ENCODE results near the gene LRRC10B.
"Not testable (repeated sequence)": the region's sequence is repeated elsewhere in the genome, so short reads cannot be mapped to it uniquely, and the experiment has no call there.

Gene LRRC10B
- long read RNA-seq, result 0 reads

DNA sequence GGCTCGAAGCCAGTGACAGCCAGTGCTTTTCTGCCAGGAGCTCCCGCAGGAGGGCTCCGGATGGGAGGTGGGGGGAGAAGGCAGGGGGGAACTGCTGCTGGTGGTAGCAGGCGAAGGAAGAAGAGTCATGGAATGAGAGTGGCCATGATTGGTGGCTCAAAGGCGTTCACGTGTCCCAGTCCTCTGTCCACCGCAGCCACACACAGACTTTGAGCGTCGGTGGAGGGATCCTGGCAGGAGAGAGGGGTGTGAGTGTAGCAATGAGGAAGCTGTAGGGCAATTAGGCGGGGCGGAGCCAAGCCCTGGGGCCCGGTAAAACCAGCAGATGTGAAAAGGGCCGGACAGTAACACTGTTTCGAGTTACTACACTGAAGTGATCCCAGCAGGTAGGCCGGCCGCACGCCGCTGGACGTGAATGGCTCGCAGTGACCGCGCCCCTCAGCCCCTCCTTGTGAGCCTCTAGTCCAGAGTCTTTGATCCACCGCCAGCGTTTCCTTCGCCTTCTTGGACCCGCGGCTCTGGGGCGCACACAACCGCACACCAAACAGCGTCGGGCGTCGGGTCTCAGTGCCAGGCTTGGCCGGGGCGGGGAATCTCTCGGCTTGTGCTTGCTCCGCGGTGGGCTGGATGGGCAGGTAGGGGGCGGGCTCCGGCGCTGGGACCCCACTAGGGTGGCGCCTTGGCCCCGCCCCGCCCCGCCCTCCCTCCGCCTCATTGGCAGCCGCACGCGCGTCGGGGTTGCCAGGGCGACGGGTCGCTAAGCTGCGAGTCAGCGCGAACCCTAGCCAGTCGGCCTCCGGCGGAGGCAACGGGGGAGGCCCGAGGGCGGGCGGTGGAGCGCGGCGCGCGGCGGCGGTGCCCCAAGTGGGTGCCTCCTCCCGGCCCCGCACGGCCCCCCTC lies at the start of gene LRRC10B:
TSS of gene LRRC10B (plus strand) at position 788 of the 900 bp plus-strand sequence. CDS start 250 bp downstream, outside the sequence.
- TF ChIP-seq, protein P1, sequence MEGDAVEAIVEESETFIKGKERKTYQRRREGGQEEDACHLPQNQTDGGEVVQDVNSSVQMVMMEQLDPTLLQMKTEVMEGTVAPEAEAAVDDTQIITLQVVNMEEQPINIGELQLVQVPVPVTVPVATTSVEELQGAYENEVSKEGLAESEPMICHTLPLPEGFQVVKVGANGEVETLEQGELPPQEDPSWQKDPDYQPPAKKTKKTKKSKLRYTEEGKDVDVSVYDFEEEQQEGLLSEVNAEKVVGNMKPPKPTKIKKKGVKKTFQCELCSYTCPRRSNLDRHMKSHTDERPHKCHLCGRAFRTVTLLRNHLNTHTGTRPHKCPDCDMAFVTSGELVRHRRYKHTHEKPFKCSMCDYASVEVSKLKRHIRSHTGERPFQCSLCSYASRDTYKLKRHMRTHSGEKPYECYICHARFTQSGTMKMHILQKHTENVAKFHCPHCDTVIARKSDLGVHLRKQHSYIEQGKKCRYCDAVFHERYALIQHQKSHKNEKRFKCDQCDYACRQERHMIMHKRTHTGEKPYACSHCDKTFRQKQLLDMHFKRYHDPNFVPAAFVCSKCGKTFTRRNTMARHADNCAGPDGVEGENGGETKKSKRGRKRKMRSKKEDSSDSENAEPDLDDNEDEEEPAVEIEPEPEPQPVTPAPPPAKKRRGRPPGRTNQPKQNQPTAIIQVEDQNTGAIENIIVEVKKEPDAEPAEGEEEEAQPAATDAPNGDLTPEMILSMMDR (IDR thresholded peaks at IDR 0.05; ENCODE audit: insufficient read depth, low read length), result no peak
- TF ChIP-seq, protein P2, sequence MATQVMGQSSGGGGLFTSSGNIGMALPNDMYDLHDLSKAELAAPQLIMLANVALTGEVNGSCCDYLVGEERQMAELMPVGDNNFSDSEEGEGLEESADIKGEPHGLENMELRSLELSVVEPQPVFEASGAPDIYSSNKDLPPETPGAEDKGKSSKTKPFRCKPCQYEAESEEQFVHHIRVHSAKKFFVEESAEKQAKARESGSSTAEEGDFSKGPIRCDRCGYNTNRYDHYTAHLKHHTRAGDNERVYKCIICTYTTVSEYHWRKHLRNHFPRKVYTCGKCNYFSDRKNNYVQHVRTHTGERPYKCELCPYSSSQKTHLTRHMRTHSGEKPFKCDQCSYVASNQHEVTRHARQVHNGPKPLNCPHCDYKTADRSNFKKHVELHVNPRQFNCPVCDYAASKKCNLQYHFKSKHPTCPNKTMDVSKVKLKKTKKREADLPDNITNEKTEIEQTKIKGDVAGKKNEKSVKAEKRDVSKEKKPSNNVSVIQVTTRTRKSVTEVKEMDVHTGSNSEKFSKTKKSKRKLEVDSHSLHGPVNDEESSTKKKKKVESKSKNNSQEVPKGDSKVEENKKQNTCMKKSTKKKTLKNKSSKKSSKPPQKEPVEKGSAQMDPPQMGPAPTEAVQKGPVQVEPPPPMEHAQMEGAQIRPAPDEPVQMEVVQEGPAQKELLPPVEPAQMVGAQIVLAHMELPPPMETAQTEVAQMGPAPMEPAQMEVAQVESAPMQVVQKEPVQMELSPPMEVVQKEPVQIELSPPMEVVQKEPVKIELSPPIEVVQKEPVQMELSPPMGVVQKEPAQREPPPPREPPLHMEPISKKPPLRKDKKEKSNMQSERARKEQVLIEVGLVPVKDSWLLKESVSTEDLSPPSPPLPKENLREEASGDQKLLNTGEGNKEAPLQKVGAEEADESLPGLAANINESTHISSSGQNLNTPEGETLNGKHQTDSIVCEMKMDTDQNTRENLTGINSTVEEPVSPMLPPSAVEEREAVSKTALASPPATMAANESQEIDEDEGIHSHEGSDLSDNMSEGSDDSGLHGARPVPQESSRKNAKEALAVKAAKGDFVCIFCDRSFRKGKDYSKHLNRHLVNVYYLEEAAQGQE (IDR thresholded peaks at IDR 0.05; ENCODE audit: insufficient replicate concordance, low read depth), result no peak
- TF ChIP-seq GABPA (IDR thresholded peaks at IDR 0.05; ENCODE audit: low read depth) (no peak), POLR2AphosphoS5 (IDR thresholded peaks at IDR 0.05; ENCODE audit: low read depth) (no peak), SPI1 (IDR thresholded peaks at IDR 0.05; ENCODE audit: borderline replicate concordance, low read depth) (no peak)
- no peak within 1 kb of the TSS for H3K27ac ChIP-seq (replicated peaks)
- H3K27me3 ChIP-seq (ENCODE audit: insufficient read depth, poor library complexity, severe bottlenecking), result peaks cover 31% of the 10 kb centered on the region
- H3K4me3 ChIP-seq (replicated peaks; ENCODE audit: insufficient read depth, low read length), result peak within 1 kb of the TSS; percentile 10
- DNase-seq (ENCODE audit: low read depth in 1 of 2, low spot score in 1 of 2), result peak; percentile 53 to 57

DNA sequence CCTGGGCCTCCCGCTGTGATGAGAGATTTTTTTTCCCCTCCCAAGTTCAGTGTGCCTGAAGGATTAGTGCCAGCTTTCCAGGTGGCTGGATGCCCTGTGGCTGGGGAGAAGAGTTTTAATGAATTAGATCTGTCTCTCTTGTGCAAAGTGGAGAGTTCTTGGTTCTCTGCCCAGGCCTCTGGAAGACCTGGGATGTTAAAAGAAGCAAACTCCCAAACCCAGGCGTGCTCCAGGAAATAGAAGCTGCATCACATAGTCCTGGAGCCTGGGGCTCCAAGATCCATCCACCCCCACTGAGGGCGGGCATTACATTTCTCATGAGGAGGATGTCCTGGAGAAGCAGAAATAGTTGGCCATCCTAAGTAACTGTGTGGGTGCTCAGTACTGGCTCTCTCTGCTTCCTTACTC lies 48.1 kb upstream of the LRRC10B start:
- H3K4me3 ChIP-seq (replicated peaks; ENCODE audit: insufficient read depth, low read length), result no peak overlapping the region
- no peaks in the 10 kb centered on the region for H3K27me3 ChIP-seq (ENCODE audit: insufficient read depth, poor library complexity, severe bottlenecking)
- DNase-seq (ENCODE audit: low read depth in 1 of 2, low spot score in 1 of 2), result no peak

DNA sequence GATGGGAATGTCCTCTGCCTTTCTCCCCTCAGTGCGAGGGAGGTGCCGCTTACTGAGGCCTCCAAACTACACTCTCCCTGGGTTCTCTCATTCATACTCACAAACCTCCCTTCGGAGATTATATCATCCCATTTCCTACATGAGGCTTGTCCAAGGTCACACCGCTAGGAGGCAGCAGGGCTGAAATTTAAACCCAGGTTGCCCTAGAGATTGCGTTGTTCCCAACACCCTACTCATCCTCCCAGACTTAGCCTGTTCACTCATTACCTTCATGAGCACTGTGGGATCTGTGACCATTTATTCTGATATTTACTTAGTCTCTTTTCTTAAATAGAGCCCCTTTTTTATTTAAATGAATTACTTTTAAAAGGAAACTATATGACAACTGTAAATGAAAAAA lies 47.6 kb upstream of the LRRC10B start:
- no peaks in the 10 kb centered on the region for H3K27me3 ChIP-seq (ENCODE audit: insufficient read depth, poor library complexity, severe bottlenecking)
- no peak overlapping the region for H3K27ac ChIP-seq (replicated peaks)
- no peak for DNase-seq (ENCODE audit: low read depth in 1 of 2, low spot score in 1 of 2)
- H3K4me3 ChIP-seq (replicated peaks; ENCODE audit: insufficient read depth, low read length), result no peak overlapping the region
- TF ChIP-seq POLR2AphosphoS5 (IDR thresholded peaks at IDR 0.05; ENCODE audit: low read depth) (no peak), GABPA (IDR thresholded peaks at IDR 0.05; ENCODE audit: low read depth) (no peak), SPI1 (IDR thresholded peaks at IDR 0.05; ENCODE audit: borderline replicate concordance, low read depth) (no peak)
- TF ChIP-seq, protein P1 (IDR thresholded peaks at IDR 0.05; ENCODE audit: insufficient read depth, low read length), result no peak
- TF ChIP-seq, protein P2 (IDR thresholded peaks at IDR 0.05; ENCODE audit: insufficient replicate concordance, low read depth), result no peak

More for the DNA sequence above, 48.1 kb upstream of the LRRC10B start:
- TF ChIP-seq SPI1 (IDR thresholded peaks at IDR 0.05; ENCODE audit: borderline replicate concordance, low read depth) (no peak), GABPA (IDR thresholded peaks at IDR 0.05; ENCODE audit: low read depth) (no peak), POLR2AphosphoS5 (IDR thresholded peaks at IDR 0.05; ENCODE audit: low read depth) (no peak)
- TF ChIP-seq, protein P2 (IDR thresholded peaks at IDR 0.05; ENCODE audit: insufficient replicate concordance, low read depth), result no peak
- TF ChIP-seq, protein P1 (IDR thresholded peaks at IDR 0.05; ENCODE audit: insufficient read depth, low read length), result no peak
- H3K27ac ChIP-seq (replicated peaks), result no peak overlapping the region

DNA sequence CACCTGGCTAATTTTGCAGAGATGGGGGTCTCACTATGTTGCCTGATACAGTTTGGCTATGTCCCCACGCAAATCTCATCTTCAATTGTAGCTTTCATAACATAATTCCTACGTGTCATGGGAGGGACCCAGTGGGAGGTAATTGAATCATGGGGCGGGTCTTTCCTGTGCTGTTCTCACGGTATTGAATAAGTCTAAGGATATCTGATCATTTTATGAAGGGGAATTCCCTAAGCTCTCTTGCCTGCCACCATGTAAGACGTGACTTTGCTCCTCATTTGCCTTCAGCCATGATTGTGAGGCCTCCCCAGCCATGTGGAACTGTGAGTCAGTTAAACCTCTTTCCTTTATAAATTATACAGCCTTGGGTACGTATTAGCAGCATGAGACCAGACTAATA lies 40.9 kb upstream of the LRRC10B start:
- not testable (repeated sequence) for DNase-seq (ENCODE audit: low read depth in 1 of 2, low spot score in 1 of 2); H3K27ac ChIP-seq (replicated peaks); H3K4me3 ChIP-seq (replicated peaks; ENCODE audit: insufficient read depth, low read length); H3K27me3 ChIP-seq (ENCODE audit: insufficient read depth, poor library complexity, severe bottlenecking)
